Inflammatory macrophage treated with lipopolysaccharide for 1 hour (primary cell): ENCODE data around the gene GIGYF1.
"Not testable (repeated sequence)": the region's sequence is repeated elsewhere in the genome, so short reads cannot be mapped to it uniquely, and the experiment has no call there.

ENCODE experiments used
- DNase-seq, 2 donors: peaks; one replicate each; pipeline ENCODE4 v3.0.0-alpha.2; 2020 to 2022

Gene GIGYF1

DNA sequence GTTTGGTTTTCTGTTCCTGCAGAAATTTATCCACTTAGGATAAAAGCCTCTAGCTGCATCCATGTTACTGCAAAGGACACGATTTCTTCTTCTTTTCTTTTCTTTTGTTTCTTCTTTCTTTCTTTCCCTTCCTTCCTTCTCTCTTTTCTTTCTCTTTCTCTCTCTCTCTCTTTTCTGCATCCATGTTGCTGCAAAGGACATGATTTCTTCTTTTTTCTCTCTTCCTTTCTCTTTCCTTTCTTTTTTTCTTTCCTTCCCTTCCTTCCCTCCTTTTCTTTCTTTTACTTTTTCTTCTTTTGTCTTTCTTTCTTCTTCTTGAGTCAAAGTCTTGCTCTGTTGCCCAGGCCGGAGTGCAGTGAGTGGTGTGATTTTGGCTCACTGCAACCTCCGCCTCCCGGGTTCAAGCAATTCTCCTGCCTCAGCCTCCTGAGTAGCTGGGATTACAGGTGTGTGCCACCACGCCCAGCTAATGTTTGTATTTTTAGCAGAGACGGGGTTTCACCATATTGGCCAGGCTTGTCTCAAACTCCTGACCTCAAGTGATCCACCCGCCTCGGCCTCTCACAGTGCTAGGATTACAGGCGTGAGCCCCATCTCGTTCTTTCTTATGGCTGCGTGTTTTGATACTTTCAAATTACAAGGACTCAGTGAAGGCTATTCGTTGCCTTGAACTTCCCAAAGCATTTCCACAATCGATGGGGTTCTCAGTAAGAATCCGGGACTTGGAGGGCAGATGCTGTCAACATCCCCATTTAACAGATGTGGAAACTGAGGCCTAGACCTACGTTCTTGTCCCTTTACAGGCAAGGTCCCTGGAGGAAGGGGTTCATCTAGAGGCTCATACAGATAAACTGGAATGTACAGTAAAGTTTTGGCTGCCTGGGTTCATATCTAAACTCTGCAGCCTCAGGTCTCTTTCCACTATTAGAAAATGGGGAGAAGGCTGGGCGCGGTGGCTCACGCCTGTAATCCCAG, 22.4 kb downstream of the GIGYF1 start:
- no peak for DNase-seq

DNA sequence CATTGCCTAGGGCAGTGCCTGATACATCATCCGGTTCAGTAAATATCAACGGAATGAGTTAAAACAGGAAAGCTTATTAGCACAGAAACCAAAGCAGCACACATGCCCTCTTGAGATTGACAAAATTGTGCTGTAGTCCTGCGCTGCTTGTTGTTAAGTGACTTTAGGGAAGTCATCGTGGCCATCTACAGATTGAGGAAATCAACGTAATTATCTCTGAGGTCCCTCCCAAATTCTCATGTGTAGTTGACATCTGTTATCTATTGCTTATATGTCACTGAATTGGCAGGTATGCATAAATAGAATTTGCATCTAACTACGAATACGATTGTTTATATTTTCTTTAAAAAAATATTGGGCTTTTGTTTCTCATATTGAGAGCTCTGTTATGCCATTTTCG, 24.0 kb downstream of the GIGYF1 start:
- DNase-seq = peak in 1 of 2 donors; percentile 19

GRCh38 chr7:100669106-100669505, 24.9 kb downstream of the GIGYF1 start:
- not testable (repeated sequence) for DNase-seq

DNA sequence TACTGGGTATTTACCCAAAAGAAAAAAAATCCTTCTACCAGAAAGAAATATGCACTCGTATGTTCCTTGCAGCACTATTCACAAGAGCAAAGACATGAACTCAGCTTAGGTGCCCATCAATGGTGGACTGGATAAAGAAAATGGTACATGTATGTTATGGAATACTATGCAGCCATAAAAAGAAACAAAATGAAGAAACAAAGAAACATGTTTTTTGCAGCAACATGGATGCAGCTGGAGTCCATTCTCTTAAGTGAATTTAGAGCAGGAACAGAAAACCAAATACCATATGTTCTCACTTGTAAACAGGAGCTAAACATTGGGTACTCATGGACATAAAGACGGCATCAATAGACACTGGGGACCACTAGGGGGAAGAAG, 26.0 kb downstream of the GIGYF1 start:
- no peak for DNase-seq

GRCh38 chr7:100667331-100668068, 26.6 kb downstream of the GIGYF1 start:
- no peak for DNase-seq

- DNase-seq = no peak
Observed at GRCh38 chr7:100665168-100665726, 28.8 kb downstream of the GIGYF1 start.

GRCh38 chr7:100662194-100662776, 31.8 kb downstream of the GIGYF1 start:
- not testable (repeated sequence) for DNase-seq

DNA sequence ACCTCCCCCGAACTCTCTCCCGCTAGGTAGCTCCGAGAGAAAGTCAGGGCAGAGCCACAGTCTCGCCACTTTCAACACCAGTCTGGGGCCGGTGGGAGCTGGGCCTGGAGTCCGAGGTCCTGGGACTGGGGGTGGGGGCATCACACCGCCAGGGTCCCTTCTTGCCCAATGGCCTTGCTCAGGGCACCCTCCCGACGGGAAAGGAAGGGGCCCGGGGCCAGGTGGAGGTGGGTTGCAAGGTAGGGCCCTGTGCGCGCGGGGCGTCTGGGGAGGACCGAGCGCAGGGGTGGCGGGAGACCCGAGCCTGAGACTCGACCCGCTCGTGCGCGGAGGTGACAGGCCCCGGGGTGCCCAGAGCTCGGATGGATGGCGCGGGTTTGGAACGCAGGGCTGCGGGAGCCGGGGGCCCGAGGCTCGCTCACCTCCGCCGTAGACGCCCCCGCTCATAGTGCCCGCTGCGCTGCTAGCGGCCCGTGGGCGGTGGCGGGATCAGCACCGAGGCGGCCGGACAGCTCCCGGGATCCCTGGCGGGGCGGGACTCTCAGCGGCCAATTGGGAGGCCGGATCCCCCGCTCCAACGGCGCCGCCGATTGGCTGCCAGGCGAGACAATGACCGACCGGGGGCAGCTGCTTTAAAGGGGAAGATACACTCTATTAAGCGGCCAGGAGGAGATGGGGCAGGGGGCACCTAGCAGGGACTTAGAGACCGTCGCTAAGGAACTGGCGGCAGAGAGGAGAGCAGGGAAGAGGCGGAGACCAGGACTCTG, 38.0 kb downstream of the GIGYF1 start, which contains the start of gene ACTL6B:
Gene ACTL6B (minus strand): TSS at position 541 of the 767 bp plus-strand sequence. CDS start 94 bp downstream, at position 447.
- peak; percentile 45 to 60 for DNase-seq

DNA sequence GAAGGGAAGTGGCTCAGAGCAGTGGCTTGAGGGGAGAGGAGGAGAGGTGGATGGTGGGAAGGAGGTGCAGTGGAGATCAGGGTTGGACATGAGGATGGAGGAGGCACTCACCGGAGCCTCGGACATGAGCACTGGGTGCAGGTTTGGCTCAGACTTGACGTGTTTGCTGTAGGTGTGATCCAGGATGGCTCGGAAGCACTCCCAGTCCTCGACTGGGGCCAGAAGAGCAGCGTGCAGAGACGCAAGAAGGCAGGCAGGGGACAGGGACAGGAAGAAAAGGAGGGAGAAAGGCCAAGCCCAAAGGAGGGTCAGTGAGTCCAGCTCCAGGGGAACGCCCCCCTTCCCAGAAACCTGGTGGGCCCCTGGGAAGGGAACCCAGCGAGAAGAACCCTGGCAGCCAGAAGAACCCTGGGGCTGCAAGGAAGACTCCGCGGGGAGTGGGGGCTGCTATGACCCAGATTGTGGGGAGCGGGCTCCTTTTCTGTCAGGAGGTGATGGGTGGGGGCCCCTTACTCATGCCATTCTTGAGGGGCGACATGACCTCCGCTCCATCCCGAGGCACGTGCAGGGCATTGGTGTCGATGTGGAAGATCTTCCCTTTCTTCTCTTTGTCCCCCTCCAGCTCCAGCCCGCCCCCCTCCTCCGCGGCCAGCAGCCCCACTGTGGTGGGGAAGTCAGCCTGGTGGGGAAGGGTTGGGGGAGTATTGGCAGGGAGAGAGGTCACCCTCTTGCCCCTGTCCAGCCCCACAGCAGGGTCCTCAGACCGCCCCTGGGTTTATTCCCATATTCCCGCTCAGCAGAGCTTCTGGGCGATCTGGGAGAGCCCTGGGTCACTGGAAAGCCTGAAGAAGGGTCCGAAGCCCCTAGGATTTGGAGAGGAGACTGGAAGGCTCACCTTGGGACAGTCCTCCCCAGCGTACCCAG, 38.9 kb downstream of the GIGYF1 start:
- DNase-seq = no peak

GRCh38 chr7:100649826-100650565, 44.1 kb downstream of the GIGYF1 start:
- no peak for DNase-seq

GRCh38 chr7:100642534-100642907, 51.5 kb downstream of the GIGYF1 start:
- DNase-seq = no peak

DNA sequence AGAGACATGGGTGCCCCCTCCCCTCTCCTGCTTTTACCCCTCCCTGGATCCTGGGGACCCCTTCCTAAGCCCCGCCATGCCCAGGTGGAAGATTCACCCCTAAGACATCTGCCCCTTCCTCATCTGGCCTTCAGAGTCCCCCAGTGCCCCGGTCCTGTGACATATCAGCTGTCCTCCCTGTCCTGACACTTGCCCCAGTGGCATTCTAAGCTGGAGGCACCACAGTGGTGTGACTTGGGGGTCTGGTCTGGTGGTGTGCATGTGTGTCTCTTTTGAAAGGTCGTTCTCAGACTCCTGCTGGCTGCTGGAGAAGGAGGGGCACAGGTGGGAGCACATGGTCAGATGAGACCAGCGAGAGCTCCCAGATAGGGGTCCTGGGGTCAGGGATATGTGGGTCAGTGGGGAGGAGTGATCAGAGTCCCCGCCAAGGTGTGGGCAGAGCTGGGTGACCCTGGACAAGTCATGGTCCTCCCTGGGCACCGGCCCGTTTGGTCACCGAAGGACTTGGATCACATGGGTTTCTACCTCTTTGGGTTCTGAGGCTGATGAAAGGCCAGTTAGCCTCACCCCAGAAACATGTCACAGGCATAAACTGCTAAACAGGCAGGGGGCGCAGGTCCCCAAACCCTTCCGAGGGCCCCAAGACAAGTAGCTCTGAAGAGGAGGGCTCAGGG, 52.1 kb downstream of the GIGYF1 start:
- DNase-seq = no peak

DNA sequence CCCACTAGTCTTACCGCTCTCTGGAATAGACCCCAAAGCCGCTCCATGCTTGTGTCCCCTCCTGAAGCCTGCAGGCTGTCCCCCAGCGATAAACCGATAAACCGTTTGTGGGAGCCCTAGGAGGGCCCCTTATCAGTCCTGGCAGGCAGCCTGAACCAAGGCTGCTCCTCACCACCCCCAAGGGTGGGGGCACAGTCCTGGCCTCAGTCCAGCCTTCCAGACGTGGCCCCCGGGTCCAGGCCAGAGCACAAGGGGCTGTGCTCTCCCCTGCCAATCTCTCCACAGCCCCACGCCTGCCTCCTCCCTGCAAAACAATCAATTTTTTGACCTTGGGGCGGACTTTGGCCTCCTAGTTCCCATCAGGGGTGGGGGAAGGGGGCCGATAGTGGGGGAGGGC, 52.6 kb downstream of the GIGYF1 start, which contains the start of gene TFR2:
Gene TFR2 (minus strand): TSS at position 90 of the 397 bp plus-strand sequence. CDS start 43 bp downstream, at position 47.
- no peak for DNase-seq

DNA sequence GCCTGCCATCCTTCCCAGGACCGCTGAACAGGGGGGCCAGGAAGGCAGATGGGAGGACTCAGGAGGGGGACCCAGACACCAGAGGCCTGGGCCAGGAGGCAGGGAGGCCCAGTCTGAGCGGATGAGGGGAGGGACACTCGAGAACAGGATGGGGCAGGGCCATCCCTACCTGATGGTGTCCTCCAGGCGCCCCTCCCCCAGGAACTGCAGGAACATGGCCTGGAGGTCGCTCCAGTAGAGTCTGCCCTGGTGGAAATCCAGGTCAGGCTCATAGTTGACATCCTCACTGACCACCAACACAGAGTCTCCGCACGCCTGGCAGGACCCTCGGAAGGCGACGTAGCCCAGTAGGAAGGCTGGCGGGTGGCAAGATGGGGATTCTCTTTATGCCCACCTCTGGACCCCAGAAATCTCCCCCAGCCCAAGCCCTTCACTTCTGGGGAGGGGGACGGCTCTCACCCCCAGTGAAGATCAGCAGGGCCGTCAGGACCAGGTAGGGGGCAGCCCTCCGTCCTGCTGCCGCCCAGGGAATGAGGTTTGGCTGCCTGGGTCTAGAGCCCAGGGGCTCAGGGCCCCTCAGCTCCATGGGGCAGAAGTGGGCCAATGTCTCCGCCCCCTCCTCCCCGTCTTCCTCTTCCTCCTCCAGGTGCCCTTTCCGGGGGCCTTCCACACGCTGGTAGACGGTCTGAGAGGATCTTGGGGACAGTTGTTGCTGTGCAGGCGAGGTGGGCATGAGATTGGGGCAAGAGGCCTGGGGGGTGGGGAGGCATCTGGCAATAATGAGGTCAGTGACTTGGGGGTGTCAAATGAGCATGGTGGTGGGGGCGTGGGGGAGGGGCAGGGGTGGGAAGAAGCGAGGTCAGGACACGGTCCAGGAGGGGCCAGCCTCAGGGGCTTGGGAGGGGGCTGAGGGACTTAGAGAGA, 53.3 kb downstream of the GIGYF1 start:
- DNase-seq = no peak

GRCh38 chr7:100639995-100640516, 54.0 kb downstream of the GIGYF1 start:
- no peak for DNase-seq

GRCh38 chr7:100632951-100633717, 60.9 kb downstream of the GIGYF1 start:
- peak in 1 of 2 donors; percentile 21 for DNase-seq

DNA sequence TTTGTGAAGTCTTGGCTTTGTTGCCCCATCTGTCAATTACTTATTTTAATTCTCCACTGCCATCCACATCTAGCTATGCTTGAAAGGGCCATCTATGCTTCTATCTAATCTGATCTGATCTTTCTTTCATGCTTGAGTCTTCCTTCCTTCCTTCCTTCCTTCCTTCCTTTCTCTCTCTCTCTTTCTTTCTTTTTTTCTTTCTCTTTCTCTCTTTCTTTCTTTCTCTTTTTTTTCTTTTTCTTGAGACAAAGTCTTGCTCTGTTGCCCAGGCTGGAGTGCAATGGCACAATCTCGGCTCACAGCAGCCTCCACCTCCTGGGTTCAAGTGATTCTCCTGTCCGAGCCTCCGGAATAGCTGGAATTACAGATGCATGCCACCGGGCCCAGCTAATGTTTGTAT, 64.0 kb downstream of the GIGYF1 start:
- DNase-seq = no peak
